ENCODE measurements around the gene NNT. TPM values are rescaled to one million over a fixed set of nuclear protein-coding genes. Genes with fewer than 3 reads are reported as not detected.

NNT gene
- total and polyA plus RNA-seq, 8 donors = 72.4 to 112 (median 85.1) TPM

- H3K27ac ChIP-seq = no peak overlapping the region
- intact Hi-C loops (cut with DNase I) = no loop called here
- no peaks in the 10 kb centered on the region for H3K4me1 ChIP-seq
- peaks cover 0 to 9% of the 10 kb centered on the region in 2 donors for H3K9me3 ChIP-seq
- DNase-seq (no peak), ATAC-seq (no peak)
- H3K36me3 ChIP-seq = no peaks in the 10 kb centered on the region
- H3K4me3 ChIP-seq = no peak overlapping the region
- no peak for TF ChIP-seq CTCF (IDR thresholded peaks at IDR 0.05)
- no peaks in the 10 kb centered on the region for H3K27me3 ChIP-seq
These were observed 147.8 kb downstream of the NNT start for GRCh38 chr5:43750809-43751208.

GRCh38 chr5:43753069-43753468, 150.1 kb downstream of the NNT start:
- no peaks in the 10 kb centered on the region for H3K27me3 ChIP-seq
- H3K27ac ChIP-seq = no peak overlapping the region
- ATAC-seq (no peak), DNase-seq (no peak)
- no peaks in the 10 kb centered on the region for H3K36me3 ChIP-seq
- no peak for TF ChIP-seq CTCF (IDR thresholded peaks at IDR 0.05)
- H3K4me3 ChIP-seq = no peak overlapping the region
- H3K9me3 ChIP-seq = peaks cover 0 to 17% of the 10 kb centered on the region in 2 donors
- intact Hi-C loops (cut with DNase I) = no loop called here
- H3K4me1 ChIP-seq = no peaks in the 10 kb centered on the region

Other genes with a start within 250 kb of the NNT start
- 1 to 10 TPM; 5.3 to 6.4 TPM for gene CCL28, start 190.8 kb upstream of the NNT start, total RNA-seq
- 1 to 10 TPM in 1 of 6 donors, under 1 TPM in 5; 0.29 to 1.0 (median 0.43) TPM for gene CCL28, start 190.8 kb upstream of the NNT start, polyA plus RNA-seq (ENCODE audit: insufficient read length in 6 of 6)
- gene TMEM267, start 119.3 kb upstream of the NNT start, total RNA-seq = 10 to 100 TPM; 13.2 to 13.8 TPM
- 10 to 100 TPM; 13.4 to 15.6 (median 14.4) TPM for gene TMEM267, start 119.3 kb upstream of the NNT start, polyA plus RNA-seq (ENCODE audit: insufficient read length in 6 of 6)
- gene C5orf34, start 88.0 kb upstream of the NNT start, total RNA-seq = 1 to 10 TPM; 1.8 to 2.2 TPM
- gene C5orf34, start 88.0 kb upstream of the NNT start, polyA plus RNA-seq (ENCODE audit: insufficient read length in 6 of 6) = 1 to 10 TPM; 6.2 to 9.7 (median 7.7) TPM
- 10 to 100 TPM; 78.2 to 78.6 TPM for gene PAIP1, start 46.1 kb upstream of the NNT start, total RNA-seq
- 100 to 1,000 TPM; 110 to 149 (median 130) TPM for gene PAIP1, start 46.1 kb upstream of the NNT start, polyA plus RNA-seq (ENCODE audit: insufficient read length in 6 of 6)

All from left lung (tissue), 10 donors.